Measurements from ENCODE around the gene FNDC3B.

The FNDC3B gene

DNA sequence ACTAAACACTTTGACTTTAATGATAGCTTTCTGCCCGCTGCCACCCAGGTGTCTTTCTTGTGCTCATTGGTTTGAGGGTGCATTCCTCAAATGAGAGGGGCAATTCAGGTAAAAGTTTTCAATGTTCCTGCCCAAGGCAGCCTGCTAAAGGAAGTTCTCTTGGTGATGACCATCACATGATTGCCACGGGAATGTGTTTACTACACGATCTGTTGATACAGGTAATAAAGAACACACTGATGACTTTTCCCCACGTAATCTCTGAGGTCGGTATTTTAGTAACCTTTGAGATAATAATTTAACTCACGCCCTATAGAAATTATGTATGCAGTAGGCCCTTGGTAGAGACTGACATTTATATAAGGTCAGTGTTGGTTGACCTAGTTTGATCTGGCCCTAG is 39.3 kb downstream of the FNDC3B start:
- Histone ChIP-seq H4K20me1 (ENCODE audit: low read depth, low read length) (no peaks in the 10 kb centered on the region), H3K27me3 (ENCODE audit: low read length) (no peaks in the 10 kb centered on the region), H3F3A (ENCODE audit: insufficient read depth) (no peaks in the 10 kb centered on the region), H3K4me3 (ENCODE audit: insufficient read depth, low read length, poor library complexity, severe bottlenecking) (no peak overlapping the region), H3K9ac (ENCODE audit: low read length) (no peak overlapping the region), H3K79me2 (ENCODE audit: insufficient read depth, low read length) (no peaks in the 10 kb centered on the region), H3K27ac (ENCODE audit: low read depth, low read length) (no peak overlapping the region), H2AFZ (ENCODE audit: low read depth, low read length, severe bottlenecking) (no peak overlapping the region), H3K9me3 (ENCODE audit: insufficient read depth, low read length) (no peaks in the 10 kb centered on the region), H3K4me2 (ENCODE audit: low read depth, low read length, poor library complexity, severe bottlenecking) (no peak overlapping the region), H3K9me2 (replicated peaks; ENCODE audit: insufficient read depth, low read length) (no peaks in the 10 kb centered on the region), H3K36me3 (ENCODE audit: low read length) (no peaks in the 10 kb centered on the region)
- TF ChIP-seq EZH2phosphoT487 (conservative IDR thresholded peaks at IDR 0.05; ENCODE audit: low read length) = no peak
- TF ChIP-seq CTCF (IDR thresholded peaks at IDR 0.05; ENCODE audit: insufficient read depth, low read length, poor library complexity, severe bottlenecking) = no peak

DNA sequence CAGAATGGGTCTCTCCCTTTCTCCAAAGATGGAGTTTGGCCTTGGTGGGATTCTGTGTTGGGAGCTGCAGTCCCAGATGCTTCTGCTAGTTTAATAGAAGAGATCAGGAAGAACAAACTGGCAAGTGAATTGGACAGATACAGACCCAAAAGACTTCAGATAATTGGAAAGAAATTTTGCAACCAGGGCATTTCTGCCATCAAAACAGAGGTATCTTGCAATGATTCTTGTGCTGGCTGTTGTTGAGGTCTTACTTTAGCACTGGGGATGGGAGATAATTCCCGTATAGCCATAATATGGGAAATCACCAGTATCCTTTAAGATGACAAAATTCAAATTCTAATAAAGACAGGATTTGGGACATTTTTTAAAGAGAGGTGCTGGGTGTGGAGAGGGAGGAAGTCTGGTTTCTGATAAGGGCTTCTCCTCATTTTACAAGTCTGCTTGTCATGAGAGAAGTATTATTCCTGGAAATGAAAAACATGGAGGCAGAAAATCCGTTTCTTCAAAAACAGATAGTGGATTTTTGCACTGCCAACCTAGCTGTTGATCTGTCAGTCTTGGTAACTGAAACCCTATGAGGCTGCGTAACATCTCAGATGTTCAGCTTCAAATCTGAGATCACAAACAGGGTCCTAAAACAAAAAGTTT is 40.1 kb downstream of the FNDC3B start:
- Histone ChIP-seq H3K4me2 (ENCODE audit: low read depth, low read length, poor library complexity, severe bottlenecking) (no peak overlapping the region), H3K4me3 (ENCODE audit: insufficient read depth, low read length, poor library complexity, severe bottlenecking) (no peak overlapping the region), H3K27me3 (ENCODE audit: low read length) (no peaks in the 10 kb centered on the region), H3K27ac (ENCODE audit: low read depth, low read length) (no peak overlapping the region), H3F3A (ENCODE audit: insufficient read depth) (no peaks in the 10 kb centered on the region), H3K9me2 (replicated peaks; ENCODE audit: insufficient read depth, low read length) (no peaks in the 10 kb centered on the region), H3K79me2 (ENCODE audit: insufficient read depth, low read length) (no peaks in the 10 kb centered on the region), H4K20me1 (ENCODE audit: low read depth, low read length) (no peaks in the 10 kb centered on the region), H3K9me3 (ENCODE audit: insufficient read depth, low read length) (no peaks in the 10 kb centered on the region), H3K9ac (ENCODE audit: low read length) (no peak overlapping the region), H2AFZ (ENCODE audit: low read depth, low read length, severe bottlenecking) (no peak overlapping the region), H3K36me3 (ENCODE audit: low read length) (no peaks in the 10 kb centered on the region)
- no peak for TF ChIP-seq EZH2phosphoT487 (conservative IDR thresholded peaks at IDR 0.05; ENCODE audit: low read length)
- TF ChIP-seq CTCF (IDR thresholded peaks at IDR 0.05; ENCODE audit: insufficient read depth, low read length, poor library complexity, severe bottlenecking) = no peak

DNA sequence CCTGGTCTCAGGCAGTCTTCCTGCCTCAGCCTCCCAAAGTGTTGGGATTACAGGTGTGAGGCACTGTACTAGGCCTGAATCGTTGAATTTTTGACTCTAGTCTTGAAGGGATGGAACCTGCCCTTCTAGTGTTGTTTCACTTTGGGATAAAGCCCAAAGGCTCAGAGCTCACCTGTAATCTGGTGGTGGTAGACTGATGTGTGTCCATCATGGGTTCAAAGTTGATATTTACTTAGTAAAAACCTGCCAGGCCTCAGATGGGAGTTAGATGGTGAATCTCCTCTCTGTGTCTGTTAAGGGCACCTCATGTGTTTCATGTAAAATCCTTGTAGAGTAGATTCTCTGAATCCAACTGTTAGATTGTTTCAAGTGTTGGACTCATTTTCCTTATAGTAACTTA is 41.1 kb downstream of the FNDC3B start:
- H3K9me3 ChIP-seq (ENCODE audit: insufficient read depth, low read length) = no peaks in the 10 kb centered on the region
- no peaks in the 10 kb centered on the region for H3F3A ChIP-seq (ENCODE audit: insufficient read depth)
- H3K9me2 ChIP-seq (replicated peaks; ENCODE audit: insufficient read depth, low read length) = no peaks in the 10 kb centered on the region
- TF ChIP-seq CTCF (IDR thresholded peaks at IDR 0.05; ENCODE audit: insufficient read depth, low read length, poor library complexity, severe bottlenecking) (no peak), EZH2phosphoT487 (conservative IDR thresholded peaks at IDR 0.05; ENCODE audit: low read length) (no peak)
- no peaks in the 10 kb centered on the region for H4K20me1 ChIP-seq (ENCODE audit: low read depth, low read length)
- no peak overlapping the region for H2AFZ ChIP-seq (ENCODE audit: low read depth, low read length, severe bottlenecking)
- no peak overlapping the region for H3K4me3 ChIP-seq (ENCODE audit: insufficient read depth, low read length, poor library complexity, severe bottlenecking)
- H3K27ac ChIP-seq (ENCODE audit: low read depth, low read length) = no peak overlapping the region
- no peaks in the 10 kb centered on the region for H3K36me3 ChIP-seq (ENCODE audit: low read length)
- H3K27me3 ChIP-seq (ENCODE audit: low read length) = no peaks in the 10 kb centered on the region
- no peaks in the 10 kb centered on the region for H3K79me2 ChIP-seq (ENCODE audit: insufficient read depth, low read length)
- H3K4me2 ChIP-seq (ENCODE audit: low read depth, low read length, poor library complexity, severe bottlenecking) = no peak overlapping the region
- no peak overlapping the region for H3K9ac ChIP-seq (ENCODE audit: low read length)

Measured in SU-DHL-6 (cell line).